ENCODE measurements around the gene MET.

Gene MET

DNA sequence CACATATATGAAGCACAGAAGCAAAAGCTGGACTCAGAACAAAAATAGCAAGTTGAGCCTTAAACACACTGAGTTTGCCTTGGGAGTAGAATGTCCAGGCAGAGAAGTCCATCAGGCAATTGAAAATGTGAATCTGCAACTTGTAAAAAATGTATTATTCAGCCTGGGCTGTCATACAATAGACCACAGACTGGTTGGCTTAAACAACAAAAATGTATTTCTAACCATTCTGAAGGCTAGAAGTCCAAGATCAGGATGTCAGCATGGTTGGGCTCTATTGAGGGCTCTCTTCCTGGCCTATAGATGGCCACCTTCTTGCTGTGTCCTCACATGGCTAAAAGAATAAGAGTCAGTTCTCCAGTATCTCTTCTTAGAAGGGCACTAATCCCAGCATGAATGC, 113.8 kb downstream of the MET start:
- no peak for DNase-seq (ENCODE audit: low spot score)

DNA sequence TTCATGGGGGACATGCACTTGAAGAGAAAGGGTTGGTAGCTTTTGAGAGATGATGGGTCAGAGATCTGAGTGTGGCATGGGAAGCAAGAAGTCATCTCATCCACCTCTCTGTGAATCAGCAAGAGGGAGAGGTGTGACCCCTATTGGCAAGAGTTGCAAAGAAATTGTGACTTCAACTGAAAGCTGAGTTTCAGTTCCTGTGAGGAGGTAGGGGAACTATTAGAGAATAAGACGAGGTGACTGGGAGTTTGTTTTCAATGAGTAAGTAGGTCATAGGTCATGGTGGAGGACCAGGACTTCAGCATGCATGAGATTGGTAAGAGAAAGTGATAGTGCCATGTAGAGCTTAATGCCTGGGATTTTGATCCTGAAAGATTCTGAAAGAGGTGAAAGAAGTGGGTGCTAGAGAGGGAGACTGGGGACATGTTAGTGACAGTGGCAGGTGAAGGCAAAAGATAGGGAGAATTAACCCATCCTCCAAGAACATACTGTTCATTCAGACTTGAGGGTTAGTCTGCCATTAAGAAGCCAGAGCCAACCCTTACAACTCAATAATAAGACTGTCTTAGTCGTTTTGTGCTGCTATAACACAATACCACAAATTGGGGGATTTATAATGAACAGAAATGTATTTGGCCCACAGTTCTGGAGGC, 114.9 kb downstream of the MET start:
- DNase-seq (ENCODE audit: low spot score): no peak

DNA sequence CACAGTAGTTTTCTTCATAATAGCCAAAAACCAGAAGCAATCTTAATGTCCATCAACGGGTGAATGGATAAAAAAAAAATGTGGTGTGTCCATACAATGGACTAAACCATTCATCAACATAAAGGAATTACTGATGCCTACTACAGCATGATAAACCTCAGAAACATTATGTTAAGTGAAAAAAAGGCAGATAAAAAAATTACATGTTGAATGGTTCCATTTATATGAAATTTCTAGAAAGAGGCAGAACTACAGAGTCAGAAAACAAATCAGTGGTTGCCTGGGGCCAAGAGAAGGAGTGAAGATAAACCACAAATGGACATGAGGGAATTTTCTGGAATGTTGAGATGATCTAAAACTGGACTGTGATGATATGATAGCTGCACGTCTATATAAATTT, 115.9 kb downstream of the MET start:
- no peak for DNase-seq (ENCODE audit: low spot score)

DNA sequence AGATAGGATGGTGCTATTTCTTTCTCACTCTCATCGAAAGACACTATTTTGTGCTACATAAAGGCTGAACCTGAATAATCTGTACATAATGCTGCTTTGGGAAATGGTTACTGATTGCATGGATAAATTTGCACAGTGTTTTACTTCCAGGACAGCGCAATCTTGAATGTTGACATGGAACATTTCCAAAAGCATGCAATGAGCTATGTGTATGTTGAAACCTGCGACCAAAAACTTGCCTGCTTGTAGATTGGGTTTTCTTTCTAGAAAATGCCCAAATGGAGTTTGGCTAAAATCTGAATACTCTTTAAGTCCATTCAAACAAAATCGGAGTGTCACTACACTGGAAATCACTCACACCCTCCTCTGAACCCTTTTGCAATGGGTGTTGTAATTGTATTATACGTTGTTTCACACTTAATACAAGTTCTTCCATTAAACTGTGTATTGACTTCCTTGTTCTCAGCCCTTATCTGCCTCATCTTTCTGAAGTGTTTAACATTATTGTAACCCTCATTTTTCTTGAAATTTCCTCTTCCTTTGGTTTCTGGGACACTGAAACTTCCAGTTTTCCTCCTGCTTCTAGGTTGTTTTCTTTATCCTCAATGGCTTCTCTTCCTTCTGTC, 116.7 kb downstream of the MET start:
- DNase-seq (ENCODE audit: low spot score): no peak

DNA sequence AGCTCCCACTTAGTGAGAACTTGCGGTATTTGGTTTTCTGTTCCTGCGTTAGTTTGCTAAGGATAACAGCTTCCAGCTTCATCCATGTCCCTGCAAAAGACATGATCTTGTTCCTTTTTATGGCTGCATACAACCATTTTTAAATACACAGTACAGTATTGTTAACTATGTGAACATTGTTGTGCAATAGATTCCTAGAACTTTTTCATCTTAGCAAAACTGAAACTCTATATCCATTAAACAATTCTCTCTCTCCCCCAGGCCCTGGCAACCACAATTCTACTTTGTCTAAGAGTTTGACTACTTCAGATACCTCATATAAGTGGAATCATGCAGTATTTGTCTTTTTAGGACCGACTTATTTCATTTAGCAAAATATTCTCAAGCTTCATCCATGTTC, 118.0 kb downstream of the MET start:
- no peak for DNase-seq (ENCODE audit: low spot score)

DNA sequence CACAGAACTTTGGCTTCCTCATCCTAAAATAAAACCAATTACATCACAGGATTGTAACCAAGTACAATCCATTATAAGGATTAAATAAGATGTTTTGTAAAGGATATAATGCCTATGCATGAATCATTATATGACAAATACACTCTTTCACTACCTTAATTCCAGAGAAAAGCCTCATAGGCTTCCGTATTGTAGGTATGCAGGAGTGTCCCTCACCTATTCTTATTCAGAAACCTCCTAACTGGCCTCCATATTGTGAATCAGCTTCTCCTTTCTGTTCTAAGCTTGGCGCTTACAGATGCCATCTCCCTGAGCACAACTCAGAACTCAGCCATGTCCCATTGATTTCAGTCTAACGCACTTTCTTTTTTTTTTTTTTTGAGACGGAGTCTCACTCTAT, 120.8 kb downstream of the MET start:
- DNase-seq (ENCODE audit: low spot score): no peak

DNA sequence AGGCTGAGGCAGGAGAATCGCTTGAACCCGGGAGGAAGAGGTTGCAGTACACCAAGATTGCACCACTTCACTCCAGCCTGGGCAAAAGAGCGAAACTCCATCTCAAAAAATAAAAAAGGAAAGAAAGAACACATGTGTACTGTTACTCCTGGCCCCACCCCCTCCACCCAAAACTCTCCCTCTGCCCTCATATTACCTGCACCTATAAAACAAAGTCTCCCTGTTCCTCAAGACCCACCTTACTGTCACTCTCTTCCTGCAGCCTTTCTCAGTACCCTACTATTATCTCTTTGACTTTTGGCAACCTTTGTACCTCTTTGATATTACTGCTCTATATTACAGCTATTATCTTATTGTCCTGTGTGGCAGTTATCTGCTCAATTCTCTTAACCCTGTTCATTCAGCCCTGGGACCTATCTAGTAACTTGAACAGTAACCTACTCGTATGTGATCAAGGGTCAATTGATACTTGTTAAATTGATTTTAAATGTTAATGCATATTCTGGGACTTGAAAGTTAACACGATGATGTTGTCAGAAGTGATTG, 121.9 kb downstream of the MET start:
- DNase-seq (ENCODE audit: low spot score): no peak

DNA sequence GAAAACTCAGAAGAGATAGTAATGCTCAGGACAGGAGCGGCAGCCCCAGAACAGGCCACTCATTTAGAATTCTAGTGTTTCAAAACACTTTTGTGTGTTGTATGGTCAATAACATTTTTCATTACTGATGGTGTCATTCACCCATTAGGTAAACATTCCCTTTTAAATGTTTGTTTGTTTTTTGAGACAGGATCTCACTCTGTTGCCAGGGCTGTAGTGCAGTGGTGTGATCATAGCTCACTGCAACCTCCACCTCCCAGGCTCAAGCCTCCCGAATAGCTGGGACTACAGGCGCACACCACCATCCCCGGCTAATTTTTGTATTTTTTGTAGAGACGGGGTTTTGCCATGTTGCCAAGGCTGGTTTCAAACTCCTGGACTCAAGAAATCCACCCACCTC, 124.5 kb downstream of the MET start:
- DNase-seq (ENCODE audit: low spot score): no peak

DNA sequence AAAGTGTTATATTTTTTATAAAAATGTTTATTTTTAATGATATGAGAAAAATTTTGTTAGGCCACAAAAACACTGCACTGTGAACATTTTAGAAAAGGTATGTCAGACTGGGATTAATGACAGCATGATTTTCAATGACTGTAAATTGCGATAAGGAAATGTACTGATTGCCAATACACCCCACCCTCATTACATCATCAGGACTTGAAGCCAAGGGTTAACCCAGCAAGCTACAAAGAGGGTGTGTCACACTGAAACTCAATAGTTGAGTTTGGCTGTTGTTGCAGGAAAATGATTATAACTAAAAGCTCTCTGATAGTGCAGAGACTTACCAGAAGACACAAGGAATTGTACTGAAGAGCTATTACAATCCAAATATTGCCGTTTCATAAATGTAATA, 125.6 kb downstream of the MET start:
- DNase-seq (ENCODE audit: low spot score): peak; percentile 41

DNA sequence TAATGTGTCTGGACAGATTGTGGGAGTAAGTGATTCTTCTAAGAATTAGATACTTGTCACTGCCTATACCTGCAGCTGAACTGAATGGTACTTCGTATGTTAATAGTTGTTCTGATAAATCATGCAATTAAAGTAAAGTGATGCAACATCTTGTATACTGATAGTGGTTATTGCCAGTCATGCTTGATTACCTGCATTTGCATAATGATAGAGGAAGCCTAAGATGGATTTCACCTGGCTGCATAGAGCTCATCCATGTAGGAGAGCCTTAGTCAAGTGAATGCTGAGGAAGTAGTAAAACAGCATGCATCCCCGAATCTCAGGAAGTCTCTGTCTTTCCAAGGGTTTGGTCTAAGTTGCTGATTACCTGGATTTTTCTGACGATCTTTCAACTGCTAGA, 126.2 kb downstream of the MET start:
- no peak for DNase-seq (ENCODE audit: low spot score)

DNA sequence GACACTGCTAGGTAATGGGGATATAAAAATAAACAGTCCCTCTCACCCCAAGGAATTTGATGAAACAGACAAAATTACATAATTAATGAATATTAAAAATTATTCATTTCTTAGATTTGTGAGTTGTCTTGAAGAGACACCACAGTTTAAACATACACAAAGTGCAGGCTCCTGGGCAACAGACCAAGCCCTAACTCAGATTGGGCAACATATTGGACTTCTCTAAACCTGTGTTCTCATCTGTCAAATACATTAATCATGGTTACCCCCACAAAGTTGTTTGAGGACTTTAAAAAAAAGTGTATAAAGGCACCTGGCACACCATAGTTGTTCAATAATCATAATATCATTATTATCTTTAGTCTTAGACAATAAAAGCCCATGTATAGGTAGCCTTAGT, 127.9 kb downstream of the MET start:
- no peak for DNase-seq (ENCODE audit: low spot score)

DNA sequence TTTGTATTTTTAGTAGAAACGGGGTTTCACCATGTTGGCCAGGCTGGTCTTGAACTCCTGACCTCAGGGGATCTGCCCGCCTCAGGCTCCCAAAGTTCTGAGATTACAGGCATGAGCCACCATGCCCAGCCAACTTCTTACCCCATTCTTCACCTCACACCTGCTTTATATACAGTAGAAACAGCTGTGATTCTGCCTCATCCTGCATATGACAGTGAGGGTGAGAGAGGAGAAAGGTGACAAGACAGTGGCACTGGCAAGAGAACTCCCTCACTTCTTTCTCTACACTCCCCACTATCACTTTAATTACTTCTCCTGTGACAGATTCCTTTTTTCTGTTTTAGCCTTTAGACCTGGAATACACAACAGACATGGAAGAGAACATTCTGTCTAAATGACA, 128.6 kb downstream of the MET start:
- DNase-seq (ENCODE audit: low spot score): no peak

DNA sequence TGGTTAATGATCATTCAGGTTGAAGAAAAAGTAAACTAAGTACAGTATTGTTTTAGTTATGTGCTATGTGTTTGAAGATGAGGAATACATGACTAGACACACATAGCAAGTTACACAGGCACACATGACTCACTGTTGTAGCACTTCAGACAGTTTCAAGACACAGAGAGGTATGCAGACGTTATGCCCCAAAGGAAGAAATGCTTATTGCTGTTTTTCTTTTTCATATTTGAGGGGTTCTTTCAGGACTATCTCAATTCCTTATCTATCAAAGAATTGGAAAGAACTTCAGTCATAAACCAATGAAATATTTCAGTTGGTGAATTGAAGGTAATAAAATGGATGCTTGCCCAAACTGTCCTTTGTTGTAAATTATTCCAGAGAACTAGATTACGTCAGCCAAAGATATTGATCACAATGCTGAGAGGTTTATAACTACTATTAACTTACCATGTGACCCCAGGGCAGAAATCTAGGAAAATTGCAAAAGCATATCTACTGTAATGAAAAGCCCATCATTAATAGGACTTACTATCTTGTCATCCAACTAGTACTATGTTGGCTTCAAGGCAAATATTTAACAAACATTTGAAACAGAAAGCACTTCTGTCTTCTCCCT, 129.2 kb downstream of the MET start:
- peak; percentile 60 for DNase-seq (ENCODE audit: low spot score)

DNA sequence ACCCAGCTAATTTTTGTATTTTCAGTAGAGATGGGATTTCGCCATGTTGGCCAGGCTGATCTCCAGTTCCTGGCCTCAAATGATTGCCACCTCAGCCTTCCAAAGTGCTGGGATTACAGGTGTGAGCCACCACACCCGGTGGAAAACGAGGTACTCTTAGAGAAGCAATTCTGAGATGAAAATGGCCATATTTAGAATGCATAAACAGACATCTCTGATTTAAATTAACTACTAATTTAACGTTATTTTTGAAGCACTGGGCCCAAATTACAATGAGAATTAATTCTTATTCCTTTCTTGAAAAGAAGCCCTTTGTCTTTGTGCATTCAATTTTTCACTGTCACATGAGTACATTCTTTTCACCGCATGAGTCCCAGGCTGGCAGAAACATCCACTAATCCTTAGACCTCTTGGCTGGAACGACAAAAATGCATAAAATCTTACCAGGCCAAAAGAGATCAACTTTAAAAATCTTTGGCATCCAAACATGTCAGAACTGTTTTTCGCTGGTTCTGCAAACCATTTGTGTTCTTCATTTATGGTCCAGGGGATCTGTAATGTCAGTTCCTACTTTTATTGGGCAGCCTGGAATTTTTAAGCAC, 130.2 kb downstream of the MET start:
- DNase-seq (ENCODE audit: low spot score): peak; percentile 51

DNA sequence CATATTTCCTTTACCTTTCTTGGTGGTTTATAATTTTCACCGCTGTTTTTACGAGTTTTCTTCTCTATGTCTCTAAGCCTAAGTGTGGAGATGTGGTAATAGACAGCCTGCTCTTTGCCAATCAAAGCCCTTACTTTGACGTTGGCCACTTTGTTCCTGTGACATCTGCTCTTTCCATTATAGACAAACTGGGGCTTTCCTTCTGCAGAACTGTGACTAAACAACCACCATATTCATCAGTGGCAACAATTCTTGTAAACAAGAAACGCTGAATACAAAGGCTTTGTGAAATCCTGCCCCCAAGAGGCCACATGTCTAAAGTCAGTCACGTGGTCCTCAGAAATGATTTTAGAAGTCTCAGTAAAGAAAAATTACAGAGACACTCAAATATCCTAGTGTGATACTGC, 130.8 kb downstream of the MET start:
- peak; percentile 49 for DNase-seq (ENCODE audit: low spot score)

DNA sequence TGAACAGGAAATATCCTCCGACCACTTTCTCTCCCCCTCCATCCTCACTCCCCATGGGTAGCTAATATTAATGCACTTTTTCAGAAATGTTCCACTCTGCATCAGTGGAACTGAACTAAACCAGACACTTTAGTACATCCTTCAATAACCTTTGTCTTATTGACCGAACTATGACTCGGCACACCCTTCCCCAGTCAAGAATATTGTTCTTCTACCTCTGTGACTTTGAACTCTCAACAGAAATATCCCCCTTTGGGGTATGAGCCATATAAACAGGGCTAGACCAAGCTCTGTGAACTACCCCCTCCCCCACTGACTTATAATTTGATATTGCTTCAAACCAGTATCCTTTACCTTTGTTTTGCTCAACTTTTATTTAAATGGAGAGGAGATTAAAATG, 132.5 kb downstream of the MET start:
- DNase-seq (ENCODE audit: low spot score): no peak

DNA sequence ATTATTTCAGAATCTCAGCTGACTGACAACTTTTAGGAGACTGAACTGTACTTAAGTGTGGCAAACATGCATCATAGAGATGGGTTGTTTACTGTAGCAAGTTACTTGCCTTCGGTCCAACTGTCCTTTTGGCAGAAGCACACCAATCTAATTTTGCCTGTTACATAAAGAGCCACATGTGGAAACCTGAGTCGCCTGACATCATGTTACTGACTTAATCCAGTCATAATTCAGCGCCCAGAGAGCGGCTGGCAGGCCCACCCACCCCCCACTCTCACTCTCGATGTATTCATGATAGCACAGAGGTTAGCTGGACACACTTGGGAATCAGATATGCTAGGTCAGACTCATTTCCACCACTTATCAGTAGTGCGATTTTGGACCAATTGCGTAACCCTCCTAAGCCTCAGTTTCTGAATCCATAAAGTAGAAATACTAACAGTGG, 133.1 kb downstream of the MET start:
- peak; percentile 47 for DNase-seq (ENCODE audit: low spot score)

DNA sequence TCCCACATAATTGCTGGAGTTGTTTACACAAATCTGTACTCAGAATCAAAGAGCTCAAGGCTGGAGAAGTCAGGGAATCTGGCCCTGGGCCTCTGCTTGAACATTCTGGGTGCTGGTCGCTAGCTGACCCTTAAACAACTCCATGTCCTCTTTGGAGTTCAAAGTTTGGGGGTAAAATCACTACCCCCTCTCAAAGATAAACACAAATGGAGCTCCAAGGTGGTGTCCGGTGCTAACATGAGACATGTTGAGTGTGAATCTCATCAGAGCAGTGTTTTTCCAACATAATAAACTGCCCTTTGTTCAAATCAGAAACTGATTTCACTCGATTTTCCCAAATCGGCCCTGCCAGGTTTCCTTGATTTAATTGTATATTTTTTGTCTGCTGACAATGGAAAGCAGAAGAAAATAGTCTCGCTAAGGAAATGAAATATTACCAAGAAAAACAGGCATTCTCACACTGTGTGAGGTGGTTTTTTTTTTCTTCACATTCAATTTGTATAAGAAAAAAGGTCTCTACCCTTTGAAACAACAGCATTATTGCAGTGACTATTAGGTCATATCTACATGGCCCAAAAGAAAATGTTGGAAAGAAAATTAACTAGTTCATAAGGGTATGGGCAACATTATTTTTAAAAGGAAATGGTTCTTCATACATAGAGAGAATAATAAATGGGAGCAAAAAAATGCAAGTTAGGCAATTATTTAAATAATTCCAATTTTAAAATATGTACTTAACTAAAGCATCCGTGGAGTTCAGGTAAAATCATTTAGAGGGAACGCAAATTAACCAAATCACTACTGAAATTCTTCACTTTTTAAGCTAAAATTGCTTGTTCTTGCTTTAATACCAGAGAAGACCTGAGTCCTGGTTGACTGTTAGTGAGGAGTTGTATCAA, 134.3 kb downstream of the MET start:
- no peak for DNase-seq (ENCODE audit: low spot score)

DNA sequence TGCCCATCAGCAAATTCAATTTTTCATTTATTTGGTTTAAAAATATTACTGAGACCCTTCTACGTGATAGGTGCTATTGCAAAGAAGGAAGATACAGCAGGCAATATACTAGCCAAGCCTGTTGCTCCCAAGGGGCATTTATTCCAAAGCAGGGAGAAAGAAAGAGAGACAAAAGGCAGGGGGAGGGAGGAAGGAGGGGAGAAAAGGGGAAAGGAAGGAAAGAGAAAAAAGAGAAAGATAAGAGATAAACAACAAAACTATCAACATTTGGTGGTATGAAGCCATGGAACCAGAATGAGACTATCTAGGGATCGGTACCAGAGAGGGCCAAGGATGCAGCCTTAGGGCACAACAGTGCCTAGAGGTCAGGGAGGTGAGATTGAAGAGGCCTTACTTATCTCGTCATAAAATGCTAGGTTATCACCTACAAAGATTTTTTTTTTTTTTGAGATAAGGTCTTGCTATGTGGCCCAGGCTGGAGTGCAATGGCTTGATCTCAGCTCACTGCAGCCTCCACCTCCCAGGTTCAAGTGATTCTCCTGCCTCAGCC, 135.1 kb downstream of the MET start:
- no peak for DNase-seq (ENCODE audit: low spot score)

DNA sequence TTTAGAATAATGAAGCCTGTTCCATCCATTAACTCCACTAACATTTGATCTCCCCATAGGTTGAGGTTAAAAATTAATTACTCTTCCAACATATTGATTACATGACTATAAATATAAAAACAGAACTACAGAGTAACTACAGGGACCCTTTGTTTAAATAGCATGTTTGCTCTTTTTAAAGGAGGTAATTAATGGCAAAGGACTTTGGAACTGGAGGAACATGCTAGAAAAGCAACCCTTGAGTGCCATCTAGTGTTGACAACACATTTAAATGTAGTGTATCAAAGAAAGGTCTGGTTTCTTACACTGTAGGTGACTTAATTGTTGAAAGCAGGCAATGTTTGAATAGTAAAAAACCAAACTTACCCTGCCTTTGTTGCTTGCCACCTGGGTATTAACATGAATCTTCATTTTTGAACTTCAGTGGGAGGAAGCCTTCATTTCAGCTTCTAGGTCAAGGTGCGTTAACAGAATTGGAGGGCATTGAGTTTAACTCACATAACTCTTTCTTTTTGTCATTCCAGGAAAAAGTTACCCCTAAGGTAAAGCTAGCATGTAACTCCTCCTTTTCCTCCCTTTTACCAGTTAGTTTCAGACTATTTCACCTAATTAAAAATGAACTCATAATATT, 137.8 kb downstream of the MET start:
- peak; percentile 54 for DNase-seq (ENCODE audit: low spot score)

Data from AG20443 (cell line).